Thoracic aorta (tissue), 2 donors: ENCODE data around the gene IL1RAPL2. TPM values are rescaled to one million over a fixed set of nuclear protein-coding genes. Genes with fewer than 3 reads are reported as not detected.
"Not testable (repeated sequence)": the region's sequence is repeated elsewhere in the genome, so short reads cannot be mapped to it uniquely, and the experiment has no call there.

Experiments
- ATAC-seq: fragments of 150-250 bp; one replicate; pipeline ENCODE4 v1.8.0; 2017; ENCODE audit warnings: low read depth; ENCODE audit not compliant: insufficient number of reproducible peaks, low FRiP score
- DNase-seq: peaks from one replicate; pipeline ENCODE4 v3.0.0-alpha.2; 2020; ENCODE audit warnings: low spot score
- H3K27ac ChIP-seq, 2 donors: fragments of 200-600 bp; sonication (generic); 1 replicate in 1 of 2; 2 replicates in 1 of 2; pipeline ENCODE4 v1.5.1; 2016; ENCODE audit warnings: mild to moderate bottlenecking in 2 of 2, moderate library complexity in 2 of 2
- H3K27me3 ChIP-seq: fragments of 200-600 bp; sonication (generic); replicated peaks from 2 replicates; pipeline ENCODE4 v1.6.0; 2016; ENCODE audit warnings: mild to moderate bottlenecking; ENCODE audit not compliant: insufficient read depth
- H3K36me3 ChIP-seq: fragments of 200-600 bp; sonication (generic); one replicate; pipeline ENCODE4 v1.5.1; 2016
- H3K4me1 ChIP-seq, 2 donors: fragments of 200-600 bp; sonication (generic); 1 replicate in 1 of 2; 2 replicates in 1 of 2; pipeline versions ENCODE4 v1.5.1 to v1.6.0; 2016; ENCODE audit warnings: low read depth in 2 of 2, mild to moderate bottlenecking in 1 of 2; ENCODE audit not compliant: control insufficient read depth in 1 of 2
- H3K4me3 ChIP-seq: fragments of 200-600 bp; sonication (generic); 2 replicates; pipeline ENCODE4 v1.5.1; 2016; ENCODE audit warnings: mild to moderate bottlenecking
- H3K9me3 ChIP-seq: fragments of 200-600 bp; sonication (generic); 2 replicates; pipeline ENCODE4 v1.5.1; 2016
- CTCF ChIP-seq: fragments of 200-600 bp; sonication (generic); IDR thresholded peaks from one replicate; pipeline ENCODE4 v1.5.1; 2019; ENCODE audit warnings: antibody characterized with exemption
- total RNA-seq, 2 donors: library from RNA; depleted of rRNA; stranded (reverse); fragments of >200 nt; gene quantifications; one replicate each; pipeline versions ENCODE4 v1.1.0 to v1.2.3, GENCODE V29; 2016

The IL1RAPL2 gene
- total RNA-seq, 2 donors from 2014 or later: not detected

- TF ChIP-seq CTCF: no peak
- no peak for DNase-seq
- Histone ChIP-seq H3K27me3 (no peaks in the 10 kb centered on the region), H3K36me3 (no peaks in the 10 kb centered on the region), H3K4me3 (no peak overlapping the region), H3K27ac (no peak overlapping the region), H3K9me3 (no peaks in the 10 kb centered on the region), H3K4me1 (no peaks in the 10 kb centered on the region)
- ATAC-seq: no peak
Measured at GRCh38 chrX:104670051-104670450, 104.1 kb downstream of the IL1RAPL2 start.

- not testable (repeated sequence) for DNase-seq, H3K4me1 ChIP-seq, H3K27me3 ChIP-seq, H3K36me3 ChIP-seq, H3K27ac ChIP-seq, H3K9me3 ChIP-seq, H3K4me3 ChIP-seq, ATAC-seq
Measured at GRCh38 chrX:104677517-104677916, 111.5 kb downstream of the IL1RAPL2 start.

- no peak for ATAC-seq
- TF ChIP-seq CTCF: no peak
- no peaks in the 10 kb centered on the region for H3K36me3 ChIP-seq
Measured at GRCh38 chrX:104679175-104679574, 113.2 kb downstream of the IL1RAPL2 start.

GRCh38 chrX:104681214-104681613, 115.2 kb downstream of the IL1RAPL2 start:
- Histone ChIP-seq H3K36me3 (no peaks in the 10 kb centered on the region), H3K9me3 (no peaks in the 10 kb centered on the region), H3K27me3 (no peaks in the 10 kb centered on the region), H3K27ac (no peak overlapping the region), H3K4me3 (no peak overlapping the region), H3K4me1 (no peaks in the 10 kb centered on the region)
- ATAC-seq (no peak), DNase-seq (no peak)
- TF ChIP-seq CTCF: no peak

More at GRCh38 chrX:104679175-104679574, 113.2 kb downstream of the IL1RAPL2 start:
- DNase-seq: no peak
- Histone ChIP-seq H3K4me1 (no peaks in the 10 kb centered on the region), H3K27ac (no peak overlapping the region), H3K27me3 (no peaks in the 10 kb centered on the region), H3K4me3 (no peak overlapping the region), H3K9me3 (no peaks in the 10 kb centered on the region)

- H3K4me3 ChIP-seq: no peak overlapping the region
- DNase-seq: no peak
- no peak for TF ChIP-seq CTCF
- H3K9me3 ChIP-seq: no peaks in the 10 kb centered on the region
- H3K36me3 ChIP-seq: no peaks in the 10 kb centered on the region
- ATAC-seq: no peak
- no peaks in the 10 kb centered on the region for H3K4me1 ChIP-seq
- no peak overlapping the region for H3K27ac ChIP-seq
- H3K27me3 ChIP-seq: no peaks in the 10 kb centered on the region
Measured at GRCh38 chrX:104684077-104684476, 118.1 kb downstream of the IL1RAPL2 start.

GRCh38 chrX:104695593-104695992, 129.6 kb downstream of the IL1RAPL2 start:
- no peaks in the 10 kb centered on the region for H3K4me1 ChIP-seq
- no peaks in the 10 kb centered on the region for H3K27me3 ChIP-seq
- H3K27ac ChIP-seq: no peak overlapping the region
- no peak for ATAC-seq
- DNase-seq: no peak
- H3K4me3 ChIP-seq: no peak overlapping the region
- H3K9me3 ChIP-seq: no peaks in the 10 kb centered on the region
- no peak for TF ChIP-seq CTCF
- H3K36me3 ChIP-seq: no peaks in the 10 kb centered on the region
